Measurements from ENCODE around the gene KHSRP.

GRCh38 chr19:6470173-6470572 lies 45.6 kb upstream of the KHSRP start:
- TF ChIP-seq SP1 (IDR thresholded peaks at IDR 0.05) (no peak), TARDBP (IDR thresholded peaks at IDR 0.05) (no peak), FOXK2 (IDR thresholded peaks at IDR 0.05) (no peak), NFRKB (IDR thresholded peaks at IDR 0.05) (no peak), HDGF (IDR thresholded peaks at IDR 0.05; ENCODE audit: borderline replicate concordance) (no peak), PKNOX1 (IDR thresholded peaks at IDR 0.05) (no peak), ARNT (IDR thresholded peaks at IDR 0.05) (no peak)
